ENCODE data around the gene PURA.
A peak's percentile ranks its signal among the peaks of the same experiment; 100 is the strongest.

Gene PURA

DNA sequence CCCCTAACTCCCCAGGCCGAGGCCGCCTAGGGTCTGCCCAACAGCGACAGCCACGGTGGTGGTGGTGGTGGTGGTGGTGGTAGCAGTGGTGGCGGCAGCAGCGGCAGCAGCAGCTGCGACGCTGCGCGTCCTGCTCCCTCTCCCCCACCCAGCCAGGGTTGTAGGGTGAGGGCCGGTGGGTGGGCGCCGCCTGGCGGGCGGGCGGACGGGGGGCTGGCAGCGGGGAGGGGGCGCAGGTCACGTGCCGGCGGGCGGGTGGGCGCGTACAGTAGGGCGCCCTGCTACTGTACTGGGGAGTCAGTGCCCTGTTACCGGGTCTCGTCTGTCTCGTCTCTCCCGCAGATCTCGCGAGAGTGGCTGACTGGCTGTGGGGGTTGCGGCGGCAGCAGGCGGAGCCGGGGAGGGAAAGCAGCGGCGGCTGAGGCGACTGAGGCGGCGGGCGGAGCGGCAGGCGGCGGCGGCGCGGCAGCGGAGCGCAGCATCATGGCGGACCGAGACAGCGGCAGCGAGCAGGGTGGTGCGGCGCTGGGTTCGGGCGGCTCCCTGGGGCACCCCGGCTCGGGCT is at the start of gene PURA:
Gene PURA, plus strand, starts transcription at position 411 of the 565 bp plus-strand sequence. Its CDS starts 73 bp downstream, at position 484.
- ATAC-seq = peak; percentile 93
- DNase-seq = peak; percentile 96

DNA sequence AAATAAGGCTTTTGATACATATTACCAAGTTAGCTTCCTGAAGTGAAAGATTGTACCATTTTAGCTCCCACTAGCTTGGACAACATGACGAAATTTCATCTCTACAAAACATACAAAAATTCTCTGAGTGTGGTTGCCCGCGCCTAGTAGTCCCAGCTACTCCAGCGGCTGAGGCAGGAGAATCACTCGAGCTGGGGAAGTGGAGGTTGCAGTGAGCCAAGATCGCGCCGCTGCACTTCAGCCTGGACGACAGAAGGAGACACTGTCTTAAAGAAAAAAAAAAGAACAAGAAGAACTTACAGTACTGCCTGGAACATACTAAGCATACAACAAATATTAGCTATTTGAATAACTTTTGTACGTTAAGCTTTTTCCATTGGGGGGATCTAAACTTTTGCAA is 41.1 kb upstream of the PURA start:
- ATAC-seq (no peak), DNase-seq (no peak)

DNA sequence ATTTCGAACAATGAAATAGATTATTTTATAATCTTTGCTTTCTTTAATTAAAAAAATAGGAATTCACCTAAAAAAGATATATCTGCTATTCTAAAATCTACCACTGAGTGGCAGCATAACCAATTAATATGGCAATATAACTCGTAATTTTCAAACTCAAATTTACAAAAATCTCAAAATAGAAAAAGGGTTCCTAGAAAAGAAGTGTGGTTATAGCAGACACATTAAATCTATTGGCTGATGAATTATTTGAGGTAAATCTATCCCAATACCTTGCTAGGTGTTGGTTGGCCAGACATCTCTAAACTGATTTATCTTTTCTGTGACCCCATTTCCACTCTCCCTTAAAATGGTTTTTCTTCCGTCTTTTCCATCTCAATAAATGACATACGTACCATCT is 40.6 kb upstream of the PURA start:
- no peak for ATAC-seq
- DNase-seq = no peak

DNA sequence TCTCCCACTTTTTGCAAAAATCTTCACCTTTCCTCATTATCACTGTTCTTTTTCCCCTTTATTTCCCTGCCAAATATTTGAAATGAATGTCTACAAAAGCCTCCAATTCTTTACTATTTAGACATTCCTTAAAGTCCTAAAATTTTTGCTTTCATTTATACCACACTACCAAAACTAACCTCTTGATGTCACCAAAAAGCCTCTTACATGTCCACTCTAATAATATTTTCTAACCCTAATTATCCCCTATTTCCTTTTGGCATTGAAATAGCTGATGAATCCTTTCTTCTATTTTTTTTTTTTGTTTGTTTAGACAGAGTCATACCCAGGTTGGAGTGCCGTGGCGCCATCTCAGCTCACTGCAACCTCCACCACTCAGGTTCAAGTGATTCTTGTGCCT is 38.5 kb upstream of the PURA start:
- no peak for ATAC-seq
- DNase-seq = no peak

DNA sequence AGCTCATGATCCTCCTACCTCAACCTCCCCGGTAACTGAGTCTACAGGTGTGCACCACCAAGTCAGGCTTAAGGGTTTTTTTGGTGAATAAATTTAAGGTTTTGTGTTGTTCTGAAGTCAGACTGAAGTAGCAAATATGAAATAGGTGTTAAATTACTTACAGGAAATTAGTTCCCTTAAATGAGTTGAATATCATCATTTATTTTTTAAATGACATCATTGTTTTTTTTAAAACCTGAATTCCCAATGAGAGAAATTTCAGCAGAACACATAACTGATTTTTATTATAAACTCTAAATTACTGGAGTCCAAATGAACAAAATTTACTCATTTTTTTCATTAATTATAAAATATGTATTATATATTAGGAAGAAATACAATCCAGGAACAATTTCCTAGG is 37.8 kb upstream of the PURA start:
- ATAC-seq = no peak
- no peak for DNase-seq

DNA sequence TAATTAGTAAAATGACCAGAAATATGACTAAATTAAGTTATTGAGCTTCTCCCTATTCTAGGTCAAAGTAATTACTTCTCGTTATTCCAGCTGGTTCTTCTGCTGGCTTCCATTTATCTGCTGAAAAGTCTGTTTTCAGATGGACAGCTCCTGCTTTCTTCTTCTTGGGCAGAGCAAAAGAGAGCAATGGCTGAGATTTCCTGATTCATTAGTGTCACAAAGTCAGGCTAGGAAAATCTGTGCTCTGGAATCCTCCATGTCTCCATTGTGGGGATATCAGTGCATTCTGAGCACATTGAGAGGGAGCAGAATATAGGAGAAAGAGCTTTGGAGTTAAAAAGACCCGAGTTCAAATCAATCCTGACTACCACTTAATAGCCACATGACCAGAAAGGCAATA is 37.1 kb upstream of the PURA start:
- DNase-seq = no peak
- ATAC-seq = no peak

DNA sequence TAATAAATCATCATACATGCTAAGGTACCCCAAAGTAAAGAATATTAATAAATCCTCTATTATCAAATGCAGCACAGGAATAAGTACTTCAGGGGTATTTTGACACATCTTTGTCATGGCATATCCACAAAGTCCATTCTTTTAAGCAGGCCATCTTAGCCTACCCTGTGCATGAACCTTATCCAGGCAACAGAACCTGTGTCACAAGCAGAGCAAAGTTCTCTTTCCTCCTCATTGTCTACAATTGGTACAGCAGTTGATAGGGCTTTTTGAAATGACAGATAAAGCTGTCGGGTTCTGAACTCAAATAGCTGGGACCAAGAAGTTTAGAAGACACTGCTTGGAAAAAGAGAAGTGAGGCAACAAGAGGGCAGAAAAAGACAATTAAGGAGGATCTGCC is 30.8 kb upstream of the PURA start:
- ATAC-seq (no peak), DNase-seq (no peak)

DNA sequence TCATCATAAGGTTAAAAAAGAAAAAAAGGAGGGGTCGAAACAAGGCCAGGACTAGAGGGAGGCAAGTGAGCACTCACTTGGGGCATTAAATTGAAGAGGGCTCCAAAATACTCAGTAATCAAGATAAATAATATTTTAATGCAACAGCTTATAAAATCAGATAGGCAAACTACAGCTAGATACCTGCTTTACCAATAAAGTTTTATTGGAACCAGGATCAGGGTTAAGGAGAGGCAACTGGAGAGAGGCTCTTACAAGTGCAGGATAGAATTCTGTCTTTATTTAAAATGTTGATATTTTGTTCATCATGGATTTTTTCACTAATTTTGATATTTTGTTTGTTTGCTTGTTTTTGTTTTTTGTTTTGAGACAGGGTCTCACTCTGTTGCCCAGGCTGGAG is 30.3 kb upstream of the PURA start:
- ATAC-seq = no peak
- DNase-seq = no peak

DNA sequence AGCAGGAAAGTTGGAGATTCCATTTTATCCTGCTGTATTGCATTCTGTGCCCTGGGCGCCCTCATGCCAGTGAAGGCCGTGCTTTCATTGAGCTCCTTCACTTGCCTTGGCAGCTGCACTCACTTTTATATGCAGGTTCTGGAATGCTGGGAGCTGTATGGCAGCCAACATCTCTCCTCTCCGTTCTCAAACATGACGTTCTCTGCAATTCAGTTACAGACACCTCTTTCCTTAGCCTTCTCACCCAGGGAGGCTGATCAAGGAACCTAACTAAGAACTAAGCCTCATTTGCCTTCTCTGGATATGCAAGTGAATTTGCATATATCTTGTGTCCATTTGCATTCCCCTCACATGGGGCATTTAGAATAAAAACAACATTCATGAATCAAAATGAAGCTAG is 29.4 kb upstream of the PURA start:
- no peak for DNase-seq
- ATAC-seq = no peak

DNA sequence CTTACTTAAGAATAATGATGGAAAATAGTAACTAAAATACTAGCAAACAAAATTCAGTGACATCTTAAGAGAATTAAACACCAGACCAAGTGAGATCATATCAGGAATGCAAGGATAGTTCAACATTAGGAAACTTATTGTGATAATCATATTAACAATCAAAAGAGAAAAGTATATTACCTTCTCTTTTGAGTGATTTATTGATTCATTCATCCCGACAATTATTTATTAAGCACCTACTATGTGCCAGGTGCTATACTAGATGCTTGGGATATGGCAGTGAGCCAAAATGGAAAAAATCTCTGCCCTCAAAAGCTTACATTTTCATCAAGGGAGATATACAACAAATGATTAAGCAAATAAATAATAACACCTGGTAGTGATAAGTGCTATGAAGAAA is 23.7 kb upstream of the PURA start:
- DNase-seq = no peak
- no peak for ATAC-seq

DNA sequence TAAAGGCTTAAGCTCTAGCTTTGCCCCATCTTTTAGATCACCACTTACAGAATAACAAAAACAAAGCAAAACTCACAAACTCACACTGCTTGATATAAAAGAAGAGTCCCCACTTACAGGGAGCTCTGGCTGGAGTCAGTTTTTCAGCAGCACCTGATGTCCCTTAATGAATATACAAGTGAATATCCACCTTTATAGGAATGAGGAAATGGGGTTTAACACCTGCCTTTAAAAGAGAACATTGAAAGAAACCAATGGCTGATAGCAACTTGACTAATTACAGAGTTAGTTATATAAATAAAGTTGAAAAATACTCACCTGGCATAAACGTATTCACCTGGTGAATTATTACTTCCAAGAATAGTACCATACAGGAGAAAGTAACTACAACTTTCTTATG is 20.7 kb upstream of the PURA start:
- ATAC-seq = no peak
- no peak for DNase-seq

DNA sequence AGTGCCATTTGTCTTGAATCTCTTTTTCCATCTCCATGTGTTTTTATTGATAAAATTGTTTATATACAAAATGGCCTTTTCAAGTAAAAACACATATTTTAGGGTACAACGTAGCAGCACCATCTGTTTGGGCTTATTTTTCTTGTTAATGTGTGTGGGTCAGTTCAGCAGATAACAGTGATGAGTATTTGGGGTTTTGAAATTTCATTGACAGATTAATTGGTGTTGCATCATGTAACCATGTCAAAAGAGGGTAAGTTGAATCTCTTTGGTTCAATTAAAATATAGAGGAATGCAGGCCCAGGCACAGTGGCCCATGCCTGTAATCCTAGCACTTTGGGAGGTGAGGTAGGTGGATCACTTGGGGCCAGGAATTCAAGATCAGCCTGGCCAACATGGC is 20.0 kb upstream of the PURA start:
- no peak for DNase-seq
- ATAC-seq = no peak

DNA sequence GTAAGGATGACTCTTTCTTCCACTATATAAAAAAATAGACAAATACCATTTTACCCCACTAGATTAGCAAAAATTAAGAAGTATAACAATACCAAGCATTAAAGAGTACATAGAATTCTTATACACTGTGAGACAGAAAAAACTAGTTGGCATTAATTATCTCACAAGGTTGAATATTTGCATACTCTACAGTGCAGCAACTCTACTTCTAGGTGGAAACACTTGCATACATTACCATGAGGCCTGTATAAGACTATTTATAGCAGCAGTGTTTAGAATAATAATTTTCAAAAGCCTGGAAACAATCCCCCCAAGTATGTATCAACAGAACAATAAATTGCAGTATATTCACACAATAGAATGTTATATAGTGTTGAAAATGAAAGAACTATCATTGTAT is 19.0 kb upstream of the PURA start:
- DNase-seq (no peak), ATAC-seq (no peak)

DNA sequence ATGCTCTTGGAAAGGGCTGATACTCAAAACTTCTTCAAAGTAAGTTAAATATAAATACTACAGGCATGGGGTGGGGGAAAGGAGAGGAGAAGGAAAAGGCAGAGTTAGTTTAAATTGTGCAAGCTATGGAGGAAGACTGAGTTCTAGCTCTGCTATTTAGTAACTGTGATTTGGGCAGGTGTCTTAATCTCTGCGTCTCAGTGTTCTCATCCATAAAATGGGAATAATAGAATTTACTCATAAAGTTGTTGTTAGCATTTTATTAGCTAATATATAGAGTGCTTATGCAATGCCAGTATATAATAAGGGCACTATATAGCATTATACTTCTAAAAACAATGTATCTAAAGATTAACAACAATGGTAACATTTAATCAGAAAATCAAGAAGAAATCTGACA is 12.7 kb upstream of the PURA start:
- ATAC-seq (no peak), DNase-seq (no peak)

DNA sequence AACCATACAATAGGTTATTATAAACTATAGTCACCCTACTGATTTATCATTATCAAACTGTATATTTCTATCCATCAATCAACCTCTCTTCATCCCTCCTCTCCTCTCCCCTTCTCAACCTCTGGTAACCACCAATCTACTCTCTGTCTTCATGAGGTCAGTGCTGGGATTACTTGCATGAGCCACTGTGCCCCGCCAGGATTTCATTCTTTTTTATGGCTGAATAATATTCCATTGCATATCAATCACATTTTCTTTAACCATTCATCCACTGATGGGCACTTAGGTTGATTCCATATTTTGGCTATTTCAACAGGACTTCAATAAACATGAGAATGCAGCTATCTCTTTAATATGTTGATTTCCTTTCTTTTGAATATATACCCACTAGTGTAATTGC is 10.8 kb upstream of the PURA start:
- ATAC-seq = no peak
- DNase-seq = no peak

DNA sequence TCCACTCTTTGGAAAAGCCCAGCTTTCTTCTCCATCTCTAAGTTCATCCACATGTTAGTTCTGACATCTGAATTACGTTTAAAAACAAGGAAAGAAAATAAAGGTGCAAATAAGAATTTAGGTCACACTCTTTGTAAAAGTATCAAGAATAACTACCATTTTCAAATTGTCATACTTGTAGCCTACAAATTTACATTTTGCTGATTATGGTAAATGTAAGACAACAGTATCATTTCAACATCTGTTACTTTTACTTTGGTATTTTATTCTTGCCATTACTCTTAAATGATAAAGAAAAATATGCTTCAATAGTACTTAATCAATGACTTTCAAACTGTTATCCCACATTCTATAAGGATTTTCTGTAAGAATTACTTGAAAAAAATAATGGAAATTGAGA is 9.8 kb upstream of the PURA start:
- ATAC-seq (no peak), DNase-seq (no peak)

DNA sequence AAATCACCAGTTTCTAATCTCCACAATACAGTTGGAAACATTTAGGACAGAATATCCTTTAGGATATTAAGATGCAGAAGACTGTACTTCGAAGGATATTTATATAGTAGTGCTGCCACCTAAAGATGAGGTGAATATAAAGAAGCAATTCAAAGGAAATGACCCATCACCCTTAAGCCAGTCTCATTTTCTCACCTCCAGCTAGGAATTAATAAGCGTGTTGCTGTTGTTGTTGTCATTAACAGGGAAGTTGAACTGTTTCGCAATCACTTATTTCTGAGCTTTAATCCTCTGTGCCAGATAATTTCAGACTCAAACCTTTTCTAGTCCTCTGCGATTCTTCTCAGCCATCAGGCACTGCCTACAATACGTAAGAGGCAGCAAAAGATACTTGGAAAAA is 7.8 kb upstream of the PURA start:
- ATAC-seq (no peak), DNase-seq (no peak)

DNA sequence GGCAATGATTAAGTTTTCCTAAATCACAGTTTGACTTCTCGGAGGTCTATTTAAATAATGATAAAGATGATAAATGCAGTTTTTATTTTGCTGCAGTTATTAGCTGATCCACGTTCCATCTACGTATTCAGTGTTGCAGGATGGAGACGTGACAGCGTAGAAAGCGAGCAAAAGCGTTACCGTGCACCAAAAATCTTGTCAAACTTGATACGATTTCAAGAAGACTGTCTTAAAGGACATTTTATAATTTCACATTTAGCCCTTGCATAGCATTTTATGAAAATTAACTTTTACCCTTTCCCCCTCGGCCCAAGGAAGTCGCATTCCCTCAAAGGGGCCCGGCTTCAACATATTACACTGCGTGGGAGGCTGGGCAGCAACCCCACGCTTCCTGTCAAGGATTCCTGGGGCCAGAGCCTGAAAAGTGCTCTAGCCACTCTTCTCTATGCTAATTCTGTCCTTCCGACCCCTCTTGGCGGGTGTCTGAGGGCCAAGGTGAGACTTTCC is 7.1 kb upstream of the PURA start:
- DNase-seq (no peak), ATAC-seq (no peak)

DNA sequence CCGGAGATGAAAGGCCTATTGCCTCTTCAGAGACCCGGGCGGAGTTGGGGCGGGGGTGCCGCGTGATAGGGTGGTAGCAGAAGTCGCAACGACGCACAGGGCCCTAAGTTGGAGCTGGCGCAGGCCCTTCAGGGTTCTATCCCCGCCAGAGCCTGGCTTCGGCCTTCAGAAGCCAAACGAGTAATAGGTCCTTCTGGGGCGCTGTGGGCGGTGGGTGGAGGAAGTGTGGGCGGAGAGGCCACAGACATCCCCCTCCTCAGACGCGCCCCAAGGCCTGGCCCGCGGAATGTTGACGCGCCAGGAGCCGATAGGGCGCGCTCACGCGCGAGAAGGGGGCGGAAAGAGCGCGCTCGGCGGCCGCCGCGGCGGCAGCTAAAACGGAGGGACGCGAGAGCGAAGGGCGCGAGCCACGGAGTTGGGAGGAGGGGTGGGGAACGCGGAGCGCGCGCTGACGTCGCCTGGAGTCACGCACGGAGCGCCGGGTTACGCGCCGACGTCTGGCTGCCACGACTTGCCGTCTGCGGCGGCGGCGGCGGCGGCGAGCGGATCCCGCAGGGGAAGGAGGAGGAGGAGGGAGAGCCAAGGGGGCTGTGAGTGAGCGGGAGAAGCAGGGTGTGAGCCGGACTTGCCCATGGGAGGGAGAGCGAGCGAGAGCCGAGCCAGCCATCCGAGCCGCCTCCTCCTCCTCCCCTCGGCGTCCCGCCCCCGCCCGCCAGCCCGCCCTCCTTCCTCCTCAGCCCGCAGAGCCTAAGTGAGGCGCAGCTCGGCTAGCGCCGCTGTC is 6.4 kb upstream of the PURA start:
- peak; percentile 92 for ATAC-seq
- DNase-seq = peak; percentile 91

DNA sequence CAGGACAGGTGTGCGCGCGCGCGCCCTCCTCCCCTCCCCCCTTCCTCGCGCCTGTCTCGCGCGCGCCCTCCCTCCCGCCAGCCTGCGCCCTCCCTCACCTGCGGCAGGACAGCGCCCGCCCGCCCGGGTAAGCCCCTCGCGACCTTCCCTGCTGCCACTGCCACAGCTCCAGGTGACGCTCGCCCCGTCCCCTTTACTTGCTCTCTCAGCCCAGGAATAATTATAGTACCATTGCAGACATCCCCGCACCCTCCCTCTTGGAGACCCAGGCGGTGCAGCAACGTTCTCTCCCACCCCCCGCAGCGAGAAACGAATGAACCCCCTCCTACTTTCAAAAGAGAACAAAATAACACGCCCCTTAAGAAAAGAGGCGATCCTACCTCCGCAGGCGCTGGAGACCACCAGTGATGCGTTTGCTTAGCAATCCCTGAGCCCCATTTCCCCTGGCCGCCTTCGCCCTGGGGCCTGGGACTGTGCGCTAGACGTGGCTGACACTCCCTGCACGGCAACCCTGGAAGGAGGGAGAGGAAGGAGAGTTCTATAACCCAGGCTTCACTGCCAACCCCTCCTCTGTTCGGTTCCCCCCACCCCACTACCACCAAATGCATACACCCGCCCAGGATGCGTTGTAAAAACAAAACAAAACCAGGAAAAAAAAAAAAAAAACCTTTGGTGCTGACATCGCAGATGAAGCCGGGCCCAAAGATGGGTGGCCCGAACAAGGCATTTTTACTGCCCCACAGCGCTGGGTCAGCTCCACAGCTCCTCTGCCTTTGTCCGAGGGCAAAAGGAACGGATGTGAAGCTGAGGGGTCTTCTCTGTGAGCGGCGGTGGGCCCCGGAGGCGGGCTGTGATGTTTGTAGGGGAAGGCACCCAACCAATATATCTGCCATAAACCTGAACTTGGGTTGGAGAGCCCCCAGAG is 5.6 kb upstream of the PURA start:
- ATAC-seq = no peak
- DNase-seq = peak; percentile 41

DNA sequence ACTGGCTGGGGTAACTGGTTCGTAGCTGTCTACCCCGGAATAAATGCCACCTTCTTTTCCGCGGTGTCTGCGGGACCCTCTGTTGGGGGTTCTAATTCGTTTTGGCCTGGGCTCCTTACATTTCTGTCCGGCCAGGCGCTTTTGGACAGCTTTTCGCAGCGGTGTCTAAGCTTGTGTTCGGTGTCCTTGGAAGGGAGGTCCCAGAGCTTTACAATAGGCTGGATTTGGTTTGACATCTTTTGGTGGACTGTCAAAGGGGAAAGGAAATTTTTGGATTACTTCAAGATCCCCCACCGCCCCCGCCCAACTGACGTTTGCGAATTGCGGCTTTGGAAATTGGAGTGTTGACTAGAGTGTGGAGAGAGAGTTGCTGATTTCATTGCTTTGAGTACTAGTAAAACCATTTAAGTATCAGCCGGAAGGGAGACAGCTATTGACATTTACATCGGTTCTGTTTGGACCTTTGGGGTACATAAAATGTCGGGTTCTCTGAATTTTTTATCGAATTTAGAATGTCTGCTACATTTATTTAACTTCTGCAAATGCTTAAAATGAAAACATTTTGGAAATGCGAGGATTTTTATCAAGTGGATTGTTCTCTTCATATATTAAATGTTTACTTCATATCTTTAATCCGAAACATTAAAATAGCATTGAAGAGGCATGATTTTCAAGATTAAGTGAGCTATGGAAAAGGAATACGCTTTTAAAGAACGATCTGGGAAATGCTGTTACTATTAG is 4.7 kb upstream of the PURA start:
- DNase-seq (no peak), ATAC-seq (no peak)
